WTC11 (cell line): ENCODE data around the gene LDAH. TPM values are rescaled to one million over a fixed set of nuclear protein-coding genes. Genes with fewer than 3 reads are reported as not detected.

ENCODE experiments used
- ATAC-seq: fragments of 200-7000 bp; cut with Tn5 transposase; 2 replicates; pipeline ENCODE4 v1.10.0; 2021; ENCODE audit warnings: mild to moderate bottlenecking, moderate library complexity
- CTCF ChIA-PET: fragments of 300-600 bp; sonication (Branson Sonifier 250); formaldehyde crosslinking; loops from one replicate; lab custom pipeline; 2021; ENCODE audit warnings: antibody characterized with exemption; lab: Charles Lee
- POLR2A ChIA-PET: fragments of 350-600 bp; sonication (Branson Sonifier 250); formaldehyde crosslinking; loops from one replicate; lab custom pipeline; 2021; ENCODE audit warnings: antibody characterized with exemption; lab: Charles Lee
- DNase-seq: peaks from one replicate; pipeline ENCODE4 v3.0.0; 2021; ENCODE audit warnings: low spot score
- H3K27ac Mint-ChIP-seq: 2 replicates; pipeline ENCODE4 v1.8.0; 2021; ENCODE audit warnings: mixed read lengths
- H3K27me3 Mint-ChIP-seq: 2 replicates; pipeline ENCODE4 v1.8.0; 2021; ENCODE audit warnings: low read depth, mild to moderate bottlenecking, moderate library complexity, mixed read lengths
- H3K36me3 Mint-ChIP-seq: 2 replicates; pipeline ENCODE4 v1.8.0; 2021; ENCODE audit warnings: mixed read lengths
- H3K4me1 Mint-ChIP-seq: 2 replicates; pipeline ENCODE4 v1.8.0; 2022; ENCODE audit warnings: mixed read lengths
- H3K4me3 Mint-ChIP-seq: 2 replicates; pipeline ENCODE4 v1.8.0; 2021; ENCODE audit warnings: mild to moderate bottlenecking, moderate library complexity, mixed read lengths
- H3K9me3 Mint-ChIP-seq: 2 replicates; pipeline ENCODE4 v1.8.0; 2021; ENCODE audit warnings: mixed read lengths
- CREM ChIP-seq: sonication (generic); formaldehyde crosslinking; IDR thresholded peaks from 2 replicates; pipeline ENCODE4 v1.8.1; 2022; ENCODE audit warnings: mild to moderate bottlenecking, missing genetic modification reagents, moderate library complexity
- FOXP1 ChIP-seq: sonication (generic); formaldehyde crosslinking; IDR thresholded peaks from 2 replicates; pipeline ENCODE4 v1.8.0; 2022; ENCODE audit warnings: missing genetic modification reagents, mild to moderate bottlenecking, moderate library complexity, borderline replicate concordance
- GTF2I ChIP-seq: fragments of 250-450 bp; sonication (Bioruptor Pico); conservative IDR thresholded peaks from 2 replicates; pipeline ENCODE4 v1.4.0; 2021; ENCODE audit warnings: mild to moderate bottlenecking
- MYBL2 ChIP-seq: sonication (generic); formaldehyde crosslinking; IDR thresholded peaks from 2 replicates; pipeline ENCODE4 v1.8.1; 2023; ENCODE audit warnings: mild to moderate bottlenecking, moderate library complexity, missing genetic modification reagents
- NFYB ChIP-seq: sonication (generic); formaldehyde crosslinking; conservative IDR thresholded peaks from 2 replicates; pipeline ENCODE4 v1.8.0; 2022; ENCODE audit warnings: low read depth, missing genetic modification reagents
- NR1H2 ChIP-seq: sonication (generic); formaldehyde crosslinking; IDR thresholded peaks from 2 replicates; pipeline ENCODE4 v1.9.0; 2021; ENCODE audit warnings: mild to moderate bottlenecking, moderate library complexity, missing genetic modification reagents
- RELA ChIP-seq: sonication (generic); formaldehyde crosslinking; IDR thresholded peaks from 2 replicates; pipeline ENCODE4 v1.8.1; 2022; ENCODE audit warnings: missing genetic modification reagents, mild to moderate bottlenecking, borderline replicate concordance
- SOX15 ChIP-seq: fragments of 250-450 bp; sonication (Bioruptor Pico); IDR thresholded peaks from 2 replicates; pipeline ENCODE4 v1.9.0; 2021; ENCODE audit warnings: mild to moderate bottlenecking
- TP53 ChIP-seq: sonication (generic); formaldehyde crosslinking; IDR thresholded peaks from 2 replicates; pipeline ENCODE4 v1.8.1; 2023; ENCODE audit warnings: mild to moderate bottlenecking, missing genetic modification reagents
- ZMAT4 ChIP-seq: fragments of 250-450 bp; sonication (Bioruptor Pico); IDR thresholded peaks from 2 replicates; pipeline ENCODE4 v1.9.0; 2021; ENCODE audit warnings: mild to moderate bottlenecking
- ZNF232 ChIP-seq: sonication (generic); formaldehyde crosslinking; IDR thresholded peaks from 2 replicates; pipeline ENCODE4 v1.8.0; 2022; ENCODE audit warnings: mild to moderate bottlenecking, missing genetic modification reagents
- ZNF263 ChIP-seq: sonication (generic); formaldehyde crosslinking; IDR thresholded peaks from 2 replicates; pipeline ENCODE4 v1.8.1; 2022; ENCODE audit warnings: low read depth, mild to moderate bottlenecking, moderate library complexity, missing genetic modification reagents
- ZNF396 ChIP-seq: fragments of 250-450 bp; sonication (Bioruptor Pico); IDR thresholded peaks from 2 replicates; pipeline ENCODE4 v1.8.0; 2021; ENCODE audit warnings: mild to moderate bottlenecking, moderate library complexity, borderline replicate concordance
- total RNA-seq: library from RNA; stranded (reverse); gene quantifications from 3 replicates; pipeline ENCODE4 v1.2.3, GENCODE V29; 2021
- TF ChIP-seq, protein P1 (sequence below): sonication (generic); formaldehyde crosslinking; IDR thresholded peaks from 2 replicates; pipeline ENCODE4 v1.8.1; 2022; ENCODE audit warnings: mild to moderate bottlenecking, missing genetic modification reagents, moderate library complexity, borderline replicate concordance
- TF ChIP-seq, protein P2 (sequence below): fragments of 250-450 bp; sonication (Bioruptor Pico); IDR thresholded peaks from 2 replicates; pipeline ENCODE4 v1.9.0; 2021; ENCODE audit warnings: mild to moderate bottlenecking, borderline replicate concordance
- TF ChIP-seq, protein P3 (sequence below): sonication (generic); formaldehyde crosslinking; IDR thresholded peaks from 2 replicates; pipeline ENCODE4 v1.8.1; 2022; ENCODE audit warnings: low read depth, mild to moderate bottlenecking, moderate library complexity, missing genetic modification reagents, borderline replicate concordance
- TF ChIP-seq, protein P4 (sequence below): fragments of 250-450 bp; sonication (Bioruptor Pico); IDR thresholded peaks from 2 replicates; pipeline ENCODE4 v1.9.0; 2021; ENCODE audit warnings: mild to moderate bottlenecking

Gene LDAH
- total RNA-seq, 1 experiment from 2014 or later: 20.5 TPM

- TF ChIP-seq, protein P1, sequence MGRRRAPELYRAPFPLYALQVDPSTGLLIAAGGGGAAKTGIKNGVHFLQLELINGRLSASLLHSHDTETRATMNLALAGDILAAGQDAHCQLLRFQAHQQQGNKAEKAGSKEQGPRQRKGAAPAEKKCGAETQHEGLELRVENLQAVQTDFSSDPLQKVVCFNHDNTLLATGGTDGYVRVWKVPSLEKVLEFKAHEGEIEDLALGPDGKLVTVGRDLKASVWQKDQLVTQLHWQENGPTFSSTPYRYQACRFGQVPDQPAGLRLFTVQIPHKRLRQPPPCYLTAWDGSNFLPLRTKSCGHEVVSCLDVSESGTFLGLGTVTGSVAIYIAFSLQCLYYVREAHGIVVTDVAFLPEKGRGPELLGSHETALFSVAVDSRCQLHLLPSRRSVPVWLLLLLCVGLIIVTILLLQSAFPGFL (CRISPR knock-in tag): no peak
- TF ChIP-seq, protein P2, sequence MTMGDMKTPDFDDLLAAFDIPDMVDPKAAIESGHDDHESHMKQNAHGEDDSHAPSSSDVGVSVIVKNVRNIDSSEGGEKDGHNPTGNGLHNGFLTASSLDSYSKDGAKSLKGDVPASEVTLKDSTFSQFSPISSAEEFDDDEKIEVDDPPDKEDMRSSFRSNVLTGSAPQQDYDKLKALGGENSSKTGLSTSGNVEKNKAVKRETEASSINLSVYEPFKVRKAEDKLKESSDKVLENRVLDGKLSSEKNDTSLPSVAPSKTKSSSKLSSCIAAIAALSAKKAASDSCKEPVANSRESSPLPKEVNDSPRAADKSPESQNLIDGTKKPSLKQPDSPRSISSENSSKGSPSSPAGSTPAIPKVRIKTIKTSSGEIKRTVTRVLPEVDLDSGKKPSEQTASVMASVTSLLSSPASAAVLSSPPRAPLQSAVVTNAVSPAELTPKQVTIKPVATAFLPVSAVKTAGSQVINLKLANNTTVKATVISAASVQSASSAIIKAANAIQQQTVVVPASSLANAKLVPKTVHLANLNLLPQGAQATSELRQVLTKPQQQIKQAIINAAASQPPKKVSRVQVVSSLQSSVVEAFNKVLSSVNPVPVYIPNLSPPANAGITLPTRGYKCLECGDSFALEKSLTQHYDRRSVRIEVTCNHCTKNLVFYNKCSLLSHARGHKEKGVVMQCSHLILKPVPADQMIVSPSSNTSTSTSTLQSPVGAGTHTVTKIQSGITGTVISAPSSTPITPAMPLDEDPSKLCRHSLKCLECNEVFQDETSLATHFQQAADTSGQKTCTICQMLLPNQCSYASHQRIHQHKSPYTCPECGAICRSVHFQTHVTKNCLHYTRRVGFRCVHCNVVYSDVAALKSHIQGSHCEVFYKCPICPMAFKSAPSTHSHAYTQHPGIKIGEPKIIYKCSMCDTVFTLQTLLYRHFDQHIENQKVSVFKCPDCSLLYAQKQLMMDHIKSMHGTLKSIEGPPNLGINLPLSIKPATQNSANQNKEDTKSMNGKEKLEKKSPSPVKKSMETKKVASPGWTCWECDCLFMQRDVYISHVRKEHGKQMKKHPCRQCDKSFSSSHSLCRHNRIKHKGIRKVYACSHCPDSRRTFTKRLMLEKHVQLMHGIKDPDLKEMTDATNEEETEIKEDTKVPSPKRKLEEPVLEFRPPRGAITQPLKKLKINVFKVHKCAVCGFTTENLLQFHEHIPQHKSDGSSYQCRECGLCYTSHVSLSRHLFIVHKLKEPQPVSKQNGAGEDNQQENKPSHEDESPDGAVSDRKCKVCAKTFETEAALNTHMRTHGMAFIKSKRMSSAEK: no peak
Observed at GRCh38 chr2:20812779-20813178, 10.1 kb downstream of the LDAH start (continued).

DNA sequence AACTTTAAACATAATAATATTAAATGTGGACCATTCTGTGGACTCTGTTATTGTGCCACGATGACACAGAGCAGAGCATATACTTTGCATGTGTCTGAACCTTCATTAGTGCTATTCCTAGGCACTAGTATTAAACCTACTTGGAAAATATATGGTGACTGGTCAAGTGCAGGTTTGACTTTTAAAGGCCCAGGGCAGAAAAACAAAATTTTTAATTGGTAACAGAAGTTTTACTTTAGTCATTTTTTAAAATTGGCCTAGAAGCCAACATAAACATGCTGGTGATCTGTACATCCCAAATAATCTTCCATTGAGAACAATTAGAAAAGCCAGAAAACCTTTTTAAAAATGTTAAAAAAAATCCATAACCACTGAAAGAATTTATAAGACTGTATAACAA, 16.6 kb downstream of the LDAH start:
- H3K4me1 Mint-ChIP-seq: no peaks in the 10 kb centered on the region
- H3K4me3 Mint-ChIP-seq: no peak overlapping the region
- TF ChIP-seq TP53: no peak
- no peak for TF ChIP-seq ZNF396 (CRISPR knock-in tag)
- no peak for TF ChIP-seq RELA
- TF ChIP-seq, protein P3, sequence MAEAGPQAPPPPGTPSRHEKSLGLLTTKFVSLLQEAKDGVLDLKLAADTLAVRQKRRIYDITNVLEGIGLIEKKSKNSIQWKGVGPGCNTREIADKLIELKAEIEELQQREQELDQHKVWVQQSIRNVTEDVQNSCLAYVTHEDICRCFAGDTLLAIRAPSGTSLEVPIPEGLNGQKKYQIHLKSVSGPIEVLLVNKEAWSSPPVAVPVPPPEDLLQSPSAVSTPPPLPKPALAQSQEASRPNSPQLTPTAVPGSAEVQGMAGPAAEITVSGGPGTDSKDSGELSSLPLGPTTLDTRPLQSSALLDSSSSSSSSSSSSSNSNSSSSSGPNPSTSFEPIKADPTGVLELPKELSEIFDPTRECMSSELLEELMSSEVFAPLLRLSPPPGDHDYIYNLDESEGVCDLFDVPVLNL (CRISPR knock-in tag): no peak
- TF ChIP-seq NFYB (CRISPR knock-in tag): no peak
- TF ChIP-seq SOX15 (CRISPR knock-in tag): no peak
- TF ChIP-seq ZNF263: no peak
- no peak for TF ChIP-seq NR1H2 (CRISPR knock-in tag)
- no peak for TF ChIP-seq GTF2I (CRISPR knock-in tag)
- TF ChIP-seq MYBL2 (CRISPR knock-in tag): no peak
- TF ChIP-seq CREM (CRISPR knock-in tag): no peak
- no peak for TF ChIP-seq ZNF232
- TF ChIP-seq FOXP1 (CRISPR knock-in tag): no peak
- H3K27ac Mint-ChIP-seq: no peak overlapping the region
- ATAC-seq (no peak), DNase-seq (no peak)
- no peaks in the 10 kb centered on the region for H3K9me3 Mint-ChIP-seq
- ChIA-PET CTCF (no interaction called here), POLR2A (no interaction called here)
- no peaks in the 10 kb centered on the region for H3K36me3 Mint-ChIP-seq
- H3K27me3 Mint-ChIP-seq: no peaks in the 10 kb centered on the region

GRCh38 chr2:20803974-20804373, 18.9 kb downstream of the LDAH start:
- Mint-ChIP-seq H3K27me3 (no peaks in the 10 kb centered on the region), H3K36me3 (no peaks in the 10 kb centered on the region), H3K4me3 (no peak overlapping the region), H3K9me3 (no peaks in the 10 kb centered on the region), H3K4me1 (no peaks in the 10 kb centered on the region)
- DNase-seq (no peak), ATAC-seq (no peak)
- ChIA-PET POLR2A (no interaction called here), CTCF (no interaction called here)
- no peak for TF ChIP-seq ZMAT4 (CRISPR knock-in tag)
- TF ChIP-seq, protein P4, sequence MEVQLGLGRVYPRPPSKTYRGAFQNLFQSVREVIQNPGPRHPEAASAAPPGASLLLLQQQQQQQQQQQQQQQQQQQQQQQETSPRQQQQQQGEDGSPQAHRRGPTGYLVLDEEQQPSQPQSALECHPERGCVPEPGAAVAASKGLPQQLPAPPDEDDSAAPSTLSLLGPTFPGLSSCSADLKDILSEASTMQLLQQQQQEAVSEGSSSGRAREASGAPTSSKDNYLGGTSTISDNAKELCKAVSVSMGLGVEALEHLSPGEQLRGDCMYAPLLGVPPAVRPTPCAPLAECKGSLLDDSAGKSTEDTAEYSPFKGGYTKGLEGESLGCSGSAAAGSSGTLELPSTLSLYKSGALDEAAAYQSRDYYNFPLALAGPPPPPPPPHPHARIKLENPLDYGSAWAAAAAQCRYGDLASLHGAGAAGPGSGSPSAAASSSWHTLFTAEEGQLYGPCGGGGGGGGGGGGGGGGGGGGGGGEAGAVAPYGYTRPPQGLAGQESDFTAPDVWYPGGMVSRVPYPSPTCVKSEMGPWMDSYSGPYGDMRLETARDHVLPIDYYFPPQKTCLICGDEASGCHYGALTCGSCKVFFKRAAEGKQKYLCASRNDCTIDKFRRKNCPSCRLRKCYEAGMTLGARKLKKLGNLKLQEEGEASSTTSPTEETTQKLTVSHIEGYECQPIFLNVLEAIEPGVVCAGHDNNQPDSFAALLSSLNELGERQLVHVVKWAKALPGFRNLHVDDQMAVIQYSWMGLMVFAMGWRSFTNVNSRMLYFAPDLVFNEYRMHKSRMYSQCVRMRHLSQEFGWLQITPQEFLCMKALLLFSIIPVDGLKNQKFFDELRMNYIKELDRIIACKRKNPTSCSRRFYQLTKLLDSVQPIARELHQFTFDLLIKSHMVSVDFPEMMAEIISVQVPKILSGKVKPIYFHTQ (CRISPR knock-in tag): no peak
- TF ChIP-seq, all 79 proteins: peak for 0
- H3K27ac Mint-ChIP-seq: peak overlapping the region; percentile 56
